Islet precursor cell (in vitro differentiated cells): ENCODE measurements around the gene COX19.
"Not testable (repeated sequence)": the region's sequence is repeated elsewhere in the genome, so short reads cannot be mapped to it uniquely, and the experiment has no call there.

Experiments used
- DNase-seq: peaks from one replicate; pipeline ENCODE4 v3.0.0-alpha.2; 2018

Gene COX19

DNA sequence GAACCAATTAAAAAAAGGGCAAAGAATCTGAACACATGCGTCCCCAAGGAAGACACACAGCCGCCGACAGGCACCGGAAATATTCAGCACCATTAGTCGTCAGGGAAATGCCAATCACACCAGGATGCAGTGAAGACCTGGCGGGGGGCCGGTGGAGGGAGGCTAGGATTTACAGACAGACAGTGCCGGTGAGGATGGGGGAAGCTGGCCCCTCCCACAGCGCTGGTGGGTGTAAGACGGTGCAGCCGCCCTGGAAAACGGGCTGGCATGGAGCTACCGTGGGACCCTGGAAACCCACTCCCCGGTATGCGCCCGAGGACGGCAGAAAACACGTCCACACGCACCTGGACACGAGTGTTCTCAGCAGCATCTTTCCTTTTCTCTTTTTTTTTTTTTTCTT lies 16.1 kb downstream of the COX19 start:
- peak; percentile 50 for DNase-seq

DNA sequence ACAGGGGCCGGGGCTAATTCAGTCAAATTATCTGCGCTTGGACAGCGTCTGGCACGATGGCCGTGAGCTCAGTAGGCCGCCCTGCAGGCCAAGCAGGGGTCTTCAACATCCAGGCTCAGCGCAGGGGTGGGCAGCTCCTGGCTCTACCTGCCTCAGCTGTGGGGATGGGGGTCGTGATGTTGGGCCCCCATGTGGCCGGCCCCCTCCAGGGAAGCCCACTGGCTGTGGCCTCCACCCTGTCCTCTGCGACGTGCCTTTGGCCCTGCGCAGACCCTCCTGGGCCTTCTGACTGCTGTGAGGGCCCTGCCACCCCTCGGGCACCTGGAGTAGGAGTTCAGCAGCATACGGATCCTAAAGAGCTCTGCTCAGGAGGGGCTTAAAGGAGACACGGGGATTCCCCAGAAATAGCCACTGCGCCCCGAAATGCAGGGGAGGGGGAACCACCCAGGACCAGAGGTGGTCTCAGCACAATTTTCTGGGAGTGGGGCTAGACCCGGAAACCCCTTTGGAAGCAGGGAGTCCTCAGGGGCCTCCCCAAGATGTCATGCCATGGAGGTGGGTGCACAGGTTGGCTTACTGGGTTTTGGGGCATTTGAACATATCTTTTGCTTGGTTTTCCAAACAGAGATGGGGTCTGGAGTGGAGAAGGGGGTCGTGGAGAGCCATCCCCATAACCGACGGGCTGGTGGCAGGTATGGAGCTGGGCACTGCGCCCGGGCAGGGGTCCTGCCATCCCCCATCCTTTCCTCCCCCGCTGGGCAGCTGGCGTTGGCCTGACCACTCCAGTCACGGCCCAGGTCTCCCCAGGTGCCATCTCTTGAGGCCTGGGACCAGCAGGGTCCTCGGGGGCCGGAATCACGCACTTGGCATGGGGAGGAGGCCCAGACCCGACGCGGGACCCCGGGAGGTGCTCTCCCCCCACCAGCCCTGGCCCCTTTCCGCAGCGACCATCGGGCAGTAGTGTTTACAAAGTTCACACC lies 16.8 kb downstream of the COX19 start:
- DNase-seq, result no peak

DNA sequence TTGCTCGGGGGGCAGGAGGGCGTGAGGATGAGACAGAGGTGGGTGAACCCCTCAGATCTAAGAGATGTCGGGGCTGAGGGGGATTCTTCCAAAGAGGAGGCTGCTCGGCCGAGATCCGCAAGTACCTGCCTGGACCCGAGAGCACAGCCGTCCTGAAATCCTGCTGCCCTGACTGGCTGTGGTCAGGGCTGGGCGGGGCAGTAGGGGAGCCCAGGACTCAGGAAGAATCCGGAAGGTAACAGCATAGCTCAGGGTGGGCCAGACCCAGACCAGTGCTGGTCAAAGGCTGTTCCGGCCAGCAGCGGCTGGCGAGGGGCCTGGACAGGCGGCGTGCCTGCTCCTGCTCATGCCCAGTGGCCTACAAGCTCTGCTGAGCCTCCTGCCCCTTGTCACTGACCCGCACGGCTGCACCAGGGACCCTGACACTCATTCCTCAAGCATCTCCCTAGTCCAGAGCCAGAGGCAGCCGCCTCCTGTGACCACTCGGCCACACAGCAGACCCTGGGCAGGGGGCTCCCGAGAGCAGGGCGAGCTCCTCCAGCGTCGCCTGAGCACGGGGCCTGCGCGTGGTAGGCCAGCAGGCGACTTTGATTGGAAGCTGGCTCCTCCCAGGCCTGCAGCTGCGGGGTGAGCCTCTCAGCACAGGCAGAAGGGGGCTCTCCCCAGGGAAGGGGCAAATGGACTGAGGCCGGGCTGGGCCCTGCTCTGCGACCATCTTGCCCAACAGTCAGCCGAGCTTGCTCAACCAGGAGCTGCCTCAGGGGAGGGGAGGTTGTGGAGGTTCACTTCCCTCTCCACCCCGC lies 17.7 kb downstream of the COX19 start:
- DNase-seq, result peak; percentile 73

DNA sequence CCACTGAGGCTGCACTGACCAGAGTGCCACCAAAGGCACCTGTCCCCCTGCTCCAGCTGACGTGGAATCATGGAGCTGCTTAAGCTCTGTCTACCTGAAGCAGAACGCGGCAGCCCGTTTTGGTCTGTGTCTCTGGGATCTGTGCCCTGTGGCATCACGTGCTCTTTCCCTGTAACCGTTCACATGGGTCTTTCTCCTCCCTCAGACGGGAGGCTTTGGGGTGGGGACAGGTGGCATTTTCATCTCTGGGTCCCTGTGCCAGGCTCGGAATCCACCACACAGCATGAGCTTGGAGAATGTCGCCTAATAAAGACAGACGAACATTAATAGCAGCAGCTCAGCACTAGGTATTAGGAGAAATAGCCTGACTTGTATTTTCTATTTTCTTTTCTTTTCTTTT lies 19.3 kb downstream of the COX19 start:
- DNase-seq, result no peak

DNA sequence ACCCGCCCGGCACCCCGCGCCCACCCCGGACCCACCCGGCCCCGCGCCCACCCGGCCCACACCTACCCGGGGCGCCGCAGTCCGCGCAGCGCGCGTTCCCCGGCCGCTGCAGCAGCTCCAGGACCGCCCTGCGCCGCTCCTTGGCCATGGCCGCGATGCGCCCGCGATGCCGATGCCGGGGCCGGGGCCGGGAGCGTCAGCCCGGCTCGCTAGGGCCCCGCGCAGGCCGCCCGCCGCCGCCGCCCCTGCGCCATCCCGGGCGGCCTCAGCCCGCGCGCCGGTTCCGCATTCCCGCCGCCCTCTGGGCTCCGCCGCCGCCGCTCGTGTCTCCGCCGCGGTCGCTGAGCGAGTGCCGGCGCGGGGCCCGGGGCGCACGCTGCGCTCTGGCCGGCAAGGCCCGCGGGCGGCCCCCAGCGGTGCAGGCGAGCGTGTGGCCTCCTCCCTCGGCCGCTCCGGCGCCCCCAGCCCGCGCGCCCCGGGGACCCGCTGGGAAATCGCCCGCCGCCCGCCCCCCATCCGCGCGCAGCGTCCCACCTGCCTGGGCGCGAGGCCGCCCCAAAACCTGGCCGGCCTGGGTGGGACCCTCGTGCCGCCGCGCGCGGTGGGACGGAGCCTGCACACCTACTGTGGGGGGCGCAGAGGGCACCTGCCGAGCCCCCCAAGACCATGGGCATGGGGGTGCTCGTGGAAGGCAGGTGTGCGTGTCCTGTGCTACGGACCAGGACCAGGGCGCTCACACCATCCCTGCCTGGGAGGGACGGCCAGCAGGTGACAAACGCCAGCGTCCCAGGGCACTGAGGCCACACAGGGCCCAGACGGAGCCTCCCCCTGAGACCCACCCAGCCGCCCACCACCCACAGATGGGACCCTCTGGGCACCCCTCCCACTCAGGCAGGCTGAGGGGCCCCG lies 20.8 kb downstream of the COX19 start, which contains the start of gene ADAP1:
Gene ADAP1, minus strand, starts transcription at position 351 of the 909 bp plus-strand sequence. Its CDS starts 203 bp downstream, at position 148.
- DNase-seq, result peak; percentile 54

DNA sequence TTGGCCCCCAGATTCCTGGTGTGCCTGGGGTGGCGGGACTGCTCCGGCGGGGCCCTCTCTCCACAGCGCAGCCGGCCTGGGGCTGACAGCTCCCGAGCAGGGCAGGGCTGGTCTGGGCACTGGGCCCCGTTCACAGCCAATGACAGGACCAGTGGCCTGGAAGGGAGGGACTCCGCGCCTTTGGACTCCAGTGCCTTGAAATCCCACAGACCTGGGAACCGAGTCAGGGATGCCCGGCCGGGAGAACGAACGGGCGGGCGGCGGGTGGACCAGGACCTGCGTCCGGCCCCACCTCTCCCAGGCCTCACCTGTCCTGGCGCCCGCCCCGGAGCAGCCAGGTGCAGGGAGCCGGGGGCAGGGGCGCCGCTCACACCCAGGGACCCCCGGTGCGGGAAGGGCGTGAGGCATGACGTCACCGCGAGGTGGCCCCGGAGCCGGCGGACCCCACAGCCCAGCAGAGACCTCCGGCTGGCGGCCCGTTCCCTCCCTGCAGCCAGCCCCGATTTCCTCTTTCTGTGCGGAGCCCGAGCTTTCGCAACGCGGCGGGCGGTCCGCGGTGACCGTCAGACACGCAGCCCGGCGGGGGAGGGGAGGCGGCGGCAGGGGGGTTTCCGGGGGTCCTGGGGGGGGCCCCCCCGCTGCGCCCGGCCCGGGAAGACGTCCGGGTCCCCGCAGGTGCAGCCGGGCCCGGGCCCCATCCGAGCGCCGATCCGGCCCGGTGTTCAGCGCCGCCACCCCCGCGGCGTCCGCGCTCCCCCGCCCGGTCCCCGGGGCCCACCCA lies 21.6 kb downstream of the COX19 start:
- DNase-seq, result peak; percentile 78

GRCh38 chr7:952548-953441 lies 22.6 kb downstream of the COX19 start:
- peak; percentile 46 for DNase-seq

DNA sequence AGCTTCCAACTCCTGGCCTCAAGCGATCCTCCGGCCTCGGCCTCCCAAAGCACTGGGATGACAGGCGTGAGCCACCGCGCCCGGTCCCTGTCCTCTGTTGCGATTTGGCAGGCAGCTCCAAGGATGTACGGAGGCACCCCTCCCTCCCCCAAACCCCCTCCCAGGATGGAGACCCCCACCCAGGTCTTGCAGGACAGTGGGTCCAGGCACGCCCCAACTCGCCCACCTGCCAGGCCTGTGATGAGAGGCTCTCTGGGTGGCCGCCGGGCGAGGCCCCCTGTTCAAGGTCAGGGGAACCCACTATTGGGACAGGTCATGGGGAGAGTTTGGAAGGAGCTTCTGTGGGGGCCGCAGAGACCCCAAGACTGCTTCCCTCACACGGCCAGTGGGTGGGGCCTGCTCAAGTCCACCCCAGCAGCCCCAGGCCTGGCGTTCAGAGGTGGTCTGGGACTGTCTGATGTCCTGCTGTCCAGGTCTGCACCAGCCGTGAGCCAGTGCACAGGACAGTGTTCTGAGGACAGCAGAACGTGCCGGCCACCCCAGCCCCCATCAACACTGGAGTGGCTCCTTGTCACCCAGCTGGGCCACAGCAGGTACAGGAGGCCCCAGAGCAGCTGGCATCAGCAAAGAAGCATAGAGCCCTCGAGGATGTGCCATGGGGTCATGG lies 23.3 kb downstream of the COX19 start:
- no peak for DNase-seq

- DNase-seq, result peak; percentile 50
Measured at GRCh38 chr7:949021-949934, 26.1 kb downstream of the COX19 start.

DNA sequence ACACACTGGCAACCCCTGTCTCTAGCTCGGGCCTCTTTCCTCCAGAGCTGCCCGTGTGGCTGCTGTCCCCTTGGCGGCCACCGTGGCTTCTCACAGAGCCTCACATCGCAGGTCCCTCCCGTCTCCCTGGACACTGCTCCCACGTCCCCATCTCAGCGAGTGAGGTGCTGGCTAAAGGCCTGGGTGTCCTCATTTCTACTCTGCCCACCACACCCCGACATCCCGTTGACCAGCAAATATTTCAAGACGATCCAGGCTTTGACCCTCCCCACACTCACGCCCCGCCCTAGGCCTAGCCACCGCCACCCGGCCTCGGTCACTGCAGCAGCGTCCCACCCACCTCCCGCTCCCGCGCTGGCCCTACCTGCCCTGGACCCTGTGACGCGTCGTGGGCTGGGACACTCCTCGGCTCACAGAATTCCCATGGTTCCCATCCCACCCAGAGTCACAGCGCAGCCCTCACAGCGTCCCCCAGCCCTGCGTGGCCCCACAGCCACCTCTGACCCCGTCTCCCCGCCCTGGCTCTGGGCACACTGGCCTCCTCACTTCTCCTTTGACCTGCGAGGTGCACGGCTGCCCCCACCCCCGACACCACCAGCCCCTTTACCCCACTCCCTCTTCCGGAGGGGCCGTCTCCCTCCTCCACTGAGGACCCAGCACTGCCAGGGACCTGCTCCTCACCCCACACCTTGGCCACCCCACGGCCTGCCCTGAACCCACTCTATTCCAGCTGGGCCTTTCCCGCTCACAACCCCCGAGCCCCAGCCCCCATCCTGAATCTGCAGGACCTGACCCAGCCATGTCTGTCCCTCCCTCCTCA lies 27.7 kb downstream of the COX19 start:
- no peak for DNase-seq

GRCh38 chr7:946256-946996 lies 28.9 kb downstream of the COX19 start:
- no peak for DNase-seq

- DNase-seq, result peak; percentile 95
Measured at GRCh38 chr7:945556-946255, 29.6 kb downstream of the COX19 start.

DNA sequence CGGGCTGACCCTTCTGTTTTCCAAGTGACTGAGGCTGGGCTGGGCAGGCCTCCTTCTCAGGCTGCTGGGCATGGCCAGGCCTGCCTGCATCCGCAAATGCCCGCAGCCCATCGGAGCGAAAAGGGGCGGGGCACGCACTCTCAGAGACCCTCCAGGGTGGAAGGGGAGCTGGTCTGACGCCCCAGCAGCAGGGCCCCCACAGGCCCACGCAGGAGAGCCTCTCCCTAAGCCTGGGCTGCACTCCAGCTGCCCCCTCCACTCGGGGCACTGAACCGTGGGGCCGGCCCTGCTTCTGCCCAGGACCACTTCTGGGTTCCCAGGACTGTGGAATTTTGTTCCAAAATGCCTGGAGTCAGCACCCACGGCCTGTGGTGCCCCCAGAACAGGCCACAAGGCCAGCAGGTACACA lies 30.2 kb downstream of the COX19 start:
- DNase-seq, result no peak

- no peak for DNase-seq
Measured at GRCh38 chr7:944744-945143, 30.6 kb downstream of the COX19 start.

DNA sequence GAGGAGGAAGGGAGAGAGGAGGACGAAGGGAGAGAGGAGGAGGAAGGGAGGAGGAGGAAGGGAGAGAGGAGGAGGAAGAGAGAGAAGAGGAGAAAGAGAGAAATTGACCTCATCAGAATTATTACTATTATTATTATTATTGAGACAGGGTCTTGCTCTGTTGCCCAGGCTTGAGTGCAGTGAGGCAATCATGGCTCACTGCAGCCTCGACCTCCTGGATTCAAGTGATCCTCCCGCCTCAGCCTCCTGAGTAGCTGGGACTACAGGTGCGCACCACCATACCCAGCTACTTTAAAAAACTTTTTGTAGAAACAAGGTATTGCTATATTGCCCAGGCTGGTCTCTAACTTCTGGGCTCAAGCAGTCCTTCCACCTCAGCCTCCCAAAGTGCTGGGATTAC lies 31.6 kb downstream of the COX19 start:
- DNase-seq, result not testable (repeated sequence)

DNA sequence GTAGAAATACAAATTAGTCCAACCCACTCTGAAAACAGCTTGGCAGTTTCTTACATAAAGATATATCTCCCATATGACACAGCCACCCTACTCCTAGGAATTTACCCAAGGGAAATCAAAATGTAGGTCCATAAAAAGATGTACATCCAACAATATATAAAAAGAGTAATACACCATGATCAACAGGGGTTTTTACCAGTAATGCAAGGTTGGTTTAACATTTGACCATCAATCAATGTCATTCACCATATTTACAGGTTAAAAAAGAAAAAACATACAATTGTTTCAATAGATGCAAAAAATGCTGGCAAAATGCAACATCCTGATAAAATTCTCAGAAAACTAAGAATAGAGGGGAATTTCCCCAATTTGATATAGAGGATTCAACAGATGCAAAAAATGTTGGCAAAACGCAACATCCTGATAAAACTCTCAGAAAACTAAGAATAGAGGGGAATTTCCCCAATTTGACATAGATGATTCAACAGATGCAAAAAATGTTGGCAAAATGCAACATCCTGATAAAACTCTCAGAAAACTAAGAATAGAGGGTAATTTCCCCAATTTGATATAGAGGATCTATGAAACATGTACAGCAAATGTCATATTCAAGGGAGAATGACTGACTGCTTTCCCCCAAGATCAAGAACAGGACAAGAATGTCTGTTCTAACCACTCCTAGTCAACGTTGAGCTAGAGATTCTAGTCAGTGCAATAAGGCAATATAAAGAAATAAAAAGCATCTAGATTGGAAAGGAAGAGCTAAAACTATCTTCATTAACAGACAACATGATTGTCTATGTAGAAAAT lies 34.5 kb downstream of the COX19 start:
- DNase-seq, result no peak
